Posterior cingulate gyrus (tissue), 11 donors: ENCODE data around the gene ETFBKMT.
"Not testable (repeated sequence)": the region's sequence is repeated elsewhere in the genome, so short reads cannot be mapped to it uniquely, and the experiment has no call there.

Source experiments
- DNase-seq, 10 donors: peaks; one replicate each; pipeline versions ENCODE4 v3.0.0 to v3.0.0-alpha.2; 2020 to 2021; ENCODE audit warnings: mixed read lengths in 3 of 10
- intact Hi-C: fragments of 100-400 bp; cut with DNase I; formaldehyde crosslinking; loops from one replicate; pipeline ENCODE4 v1.15.1; 2023

ETFBKMT gene

GRCh38 chr12:31651893-31652521, 7.5 kb upstream of the ETFBKMT start:
- intact Hi-C loops: no loop called here
- no peak for DNase-seq

- no peak for DNase-seq
- intact Hi-C loops: loop anchor here (5.0 kb wide), 2 partner anchors 452 to 1022 kb away; partner anchors contain the start of genes BICD1 and DNM1L
Observed at GRCh38 chr12:31655208-31655607, 4.3 kb upstream of the ETFBKMT start.

GRCh38 chr12:31655792-31656191, 3.7 kb upstream of the ETFBKMT start:
- intact Hi-C loops: loop anchor here (5.0 kb wide), 2 partner anchors 452 to 1022 kb away; partner anchors contain the start of genes BICD1 and DNM1L
- no peak for DNase-seq

- DNase-seq: no peak
- intact Hi-C loops: loop anchor here (1.0 to 5.0 kb wide), 4 partner anchors 70 to 1019 kb away; partner anchors contain the start of genes AMN1, BICD1, DNM1L and RESF1
Observed at GRCh38 chr12:31658471-31659086, 909 bp upstream of the ETFBKMT start.

GRCh38 chr12:31662176-31662849, 2.8 kb downstream of the ETFBKMT start:
- intact Hi-C loops: no loop called here
- DNase-seq: no peak

- no peak for DNase-seq
- intact Hi-C loops: no loop called here
Observed at GRCh38 chr12:31663576-31663975, 4.1 kb downstream of the ETFBKMT start.

- intact Hi-C loops: no loop called here
- no peak for DNase-seq
Observed at GRCh38 chr12:31664038-31664437, 4.5 kb downstream of the ETFBKMT start.

- DNase-seq: no peak
- intact Hi-C loops: no loop called here
Observed at GRCh38 chr12:31669020-31669419, 9.5 kb downstream of the ETFBKMT start.

GRCh38 chr12:31669582-31669981, 10.1 kb downstream of the ETFBKMT start:
- intact Hi-C loops, DNase-seq: not testable (repeated sequence)

- DNase-seq: no peak
- intact Hi-C loops: no loop called here
Observed at GRCh38 chr12:31672521-31672920, 13.0 kb downstream of the ETFBKMT start.

- peak in 1 of 10 donors; percentile 13 for DNase-seq
- intact Hi-C loops: no loop called here
Observed at GRCh38 chr12:31682136-31682962, 22.9 kb downstream of the ETFBKMT start.

- no peak for DNase-seq
- intact Hi-C loops: no loop called here
Observed at GRCh38 chr12:31685801-31686200, 26.3 kb downstream of the ETFBKMT start.

GRCh38 chr12:31687101-31687527, 27.6 kb downstream of the ETFBKMT start:
- intact Hi-C loops: no loop called here

GRCh38 chr12:31689921-31690320, 30.4 kb downstream of the ETFBKMT start:
- DNase-seq, intact Hi-C loops: not testable (repeated sequence)

More at GRCh38 chr12:31687101-31687527, 27.6 kb downstream of the ETFBKMT start:
- no peak for DNase-seq

GRCh38 chr12:31702047-31702446, 42.6 kb downstream of the ETFBKMT start:
- no peak for DNase-seq
- intact Hi-C loops: no loop called here

- DNase-seq: no peak
- intact Hi-C loops: no loop called here
Observed at GRCh38 chr12:31705621-31706020, 46.1 kb downstream of the ETFBKMT start.

GRCh38 chr12:31708118-31708517, 48.6 kb downstream of the ETFBKMT start:
- DNase-seq, intact Hi-C loops: not testable (repeated sequence)

GRCh38 chr12:31710021-31710818, 50.7 kb downstream of the ETFBKMT start:
- no peak for DNase-seq
- intact Hi-C loops: no loop called here

GRCh38 chr12:31712877-31713276, 53.4 kb downstream of the ETFBKMT start:
- no peak for DNase-seq
- intact Hi-C loops: no loop called here
